ENCODE results near the gene SLC27A5.
"Not testable (repeated sequence)": the region's sequence is repeated elsewhere in the genome, so short reads cannot be mapped to it uniquely, and the experiment has no call there.

Gene SLC27A5

DNA sequence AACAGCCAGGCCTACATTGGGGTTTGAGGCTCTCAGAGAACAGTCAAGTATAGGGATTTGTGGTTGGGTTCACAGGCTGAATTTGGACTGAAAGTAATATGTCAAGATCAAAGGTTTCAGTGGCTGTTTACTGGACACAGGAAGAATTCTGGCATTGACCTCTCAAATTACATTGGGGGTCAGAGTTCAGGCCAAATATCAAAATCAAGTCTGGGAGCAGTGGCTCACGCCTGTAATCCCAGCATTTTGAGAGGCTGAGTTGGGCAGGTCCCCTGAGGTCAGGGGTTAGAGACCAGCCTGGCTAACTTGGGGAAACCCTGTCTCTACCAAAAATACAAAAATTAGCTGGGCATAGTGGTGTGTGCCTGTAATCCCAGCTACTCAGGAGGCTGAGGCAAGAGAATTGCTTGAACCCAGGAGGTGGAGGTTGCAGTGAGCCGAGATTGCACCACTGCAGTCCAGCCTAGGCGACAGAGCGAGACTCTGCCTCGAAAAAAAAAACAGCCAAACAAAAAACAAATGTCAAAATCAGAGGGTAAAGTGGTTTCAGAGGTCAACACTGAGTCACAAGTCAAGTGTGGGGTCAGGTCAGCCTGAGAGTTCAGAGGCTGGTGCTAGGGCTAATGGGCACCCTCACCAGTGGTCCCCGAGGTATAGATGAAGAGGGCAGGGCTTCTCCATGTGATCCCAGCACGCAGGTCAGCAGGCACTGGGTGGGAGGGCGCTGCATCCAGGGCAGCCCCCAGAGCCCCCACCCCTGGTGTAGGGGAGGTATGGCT lies 1.5 kb downstream of the SLC27A5 start:
- DNase-seq = no peak
- intact Hi-C loops (cut with DNase I) = no loop called here

DNA sequence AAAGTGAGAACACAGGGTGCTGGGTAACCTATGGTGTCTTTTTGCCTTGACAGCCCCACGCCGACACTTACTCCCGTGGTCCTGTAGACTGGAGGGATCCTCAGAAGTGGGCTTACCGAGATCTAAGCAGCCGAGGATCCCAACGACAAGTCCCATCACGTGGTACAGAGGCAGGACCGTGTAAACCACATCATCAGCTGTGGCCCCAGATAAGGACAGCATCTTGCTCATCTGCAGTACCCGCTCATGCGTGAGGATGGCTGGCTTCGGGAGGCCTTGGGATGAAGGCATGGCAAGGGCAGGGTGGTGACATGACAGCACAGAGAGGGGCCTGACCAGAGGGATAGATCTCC lies 2.1 kb downstream of the SLC27A5 start:
- intact Hi-C loops (cut with DNase I) = no loop called here
- DNase-seq = no peak

- intact Hi-C loops (cut with DNase I); DNase-seq: not testable (repeated sequence)
These were observed 4.1 kb downstream of the SLC27A5 start for GRCh38 chr19:58507602-58508223.

DNA sequence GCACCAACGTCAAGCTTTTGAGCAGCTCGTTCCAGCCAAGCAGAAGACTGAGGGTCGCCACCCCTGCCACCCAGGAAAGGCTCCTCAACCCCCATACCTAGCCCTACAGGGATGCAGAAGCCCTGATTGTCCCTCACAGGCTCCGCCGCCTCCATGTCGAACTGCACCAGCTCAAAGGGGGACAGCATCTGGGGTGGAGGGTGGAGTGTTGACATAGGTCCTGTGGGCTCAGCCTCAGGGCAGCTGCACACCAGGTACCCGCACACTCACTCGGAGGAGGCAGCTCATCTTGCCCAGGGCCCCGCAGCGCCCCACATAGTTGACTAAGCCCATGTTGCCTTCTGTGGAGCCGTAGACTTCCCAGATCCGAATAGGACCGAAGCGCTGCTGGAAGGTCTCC lies 11.6 kb downstream of the SLC27A5 start:
- no peak for DNase-seq
- intact Hi-C loops (cut with DNase I) = no loop called here

GRCh38 chr19:58499021-58499927 lies 12.5 kb downstream of the SLC27A5 start:
- intact Hi-C loops (cut with DNase I) = no loop called here
- peak; percentile 97 to 100 (median 100) for DNase-seq

GRCh38 chr19:58498316-58499020 lies 13.3 kb downstream of the SLC27A5 start:
- DNase-seq = peak in 1 of 42 donors; percentile 32
- intact Hi-C loops (cut with DNase I) = no loop called here

GRCh38 chr19:58497634-58498170 lies 14.1 kb downstream of the SLC27A5 start:
- DNase-seq = no peak
- intact Hi-C loops (cut with DNase I) = no loop called here

DNA sequence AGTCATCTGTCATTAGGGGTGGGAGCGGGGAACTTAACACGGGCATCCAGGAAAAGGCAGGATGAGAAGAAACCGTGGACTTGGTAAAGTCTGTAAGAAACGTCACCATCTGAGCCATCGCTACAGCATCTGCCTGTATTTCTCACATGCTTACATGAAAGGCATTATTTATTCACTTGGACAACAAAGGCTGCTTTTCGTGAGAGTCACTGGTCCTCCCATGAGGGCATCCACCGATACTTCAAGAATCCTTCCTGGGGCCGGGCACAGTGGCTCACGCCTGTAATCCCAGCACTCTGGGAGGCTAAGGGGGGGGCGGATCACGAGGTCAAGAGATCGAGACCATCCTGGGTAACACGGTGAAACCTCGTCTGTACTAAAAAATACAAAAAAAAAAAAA lies 19.5 kb downstream of the SLC27A5 start:
- peak in 9 of 42 donors; percentile 13 to 69 (median 49) for DNase-seq
- intact Hi-C loops (cut with DNase I) = no loop called here

DNA sequence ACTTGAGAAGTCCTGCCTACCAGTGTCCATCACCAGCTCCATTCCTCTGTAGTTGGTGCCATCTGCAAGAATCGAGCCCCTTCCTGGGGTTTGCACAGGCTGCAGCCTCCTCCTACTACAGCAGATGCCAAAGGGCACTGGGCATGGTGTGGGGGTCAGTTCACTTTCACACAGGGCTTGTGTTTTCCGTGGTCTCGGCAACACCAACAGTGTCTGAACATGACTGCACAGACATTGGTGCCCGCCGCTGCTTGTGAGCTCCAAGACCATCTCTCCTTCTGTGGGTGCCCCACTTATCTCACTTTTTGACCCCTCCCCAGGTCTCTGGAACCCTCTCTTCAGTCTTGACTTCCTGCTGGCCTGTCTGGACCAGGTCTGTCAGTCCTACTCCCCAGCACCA lies 20.4 kb downstream of the SLC27A5 start:
- intact Hi-C loops (cut with DNase I) = no loop called here

GRCh38 chr19:58484349-58484748 lies 27.4 kb downstream of the SLC27A5 start:
- intact Hi-C loops (cut with DNase I); DNase-seq: not testable (repeated sequence)

More for the DNA sequence above, 20.4 kb downstream of the SLC27A5 start:
- no peak for DNase-seq

DNA sequence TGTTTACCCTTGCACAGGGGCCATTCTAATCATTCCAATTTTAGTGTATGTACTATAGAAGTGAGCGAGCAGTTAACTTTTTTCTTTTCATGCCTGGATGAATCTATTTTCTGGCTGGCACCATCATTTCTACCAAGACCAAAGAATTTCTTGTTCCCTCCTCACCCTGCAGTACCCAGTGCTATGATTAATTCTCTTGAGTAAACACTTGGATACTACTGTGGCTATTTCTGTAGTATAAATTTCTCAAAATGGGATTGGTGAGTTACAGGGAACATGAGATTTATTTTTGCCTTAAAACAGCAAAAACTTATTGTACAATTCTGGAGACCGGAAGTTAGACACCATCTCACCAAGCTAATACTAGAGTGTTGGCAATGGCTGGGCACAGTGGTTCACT lies 28.0 kb downstream of the SLC27A5 start:
- intact Hi-C loops (cut with DNase I) = no loop called here
- DNase-seq = no peak

- intact Hi-C loops (cut with DNase I) = no loop called here
These were observed 29.4 kb downstream of the SLC27A5 start for GRCh38 chr19:58482372-58482771.

GRCh38 chr19:58480831-58481230 lies 31.0 kb downstream of the SLC27A5 start:
- intact Hi-C loops (cut with DNase I) = no loop called here
- DNase-seq = no peak

More at GRCh38 chr19:58482372-58482771, 29.4 kb downstream of the SLC27A5 start:
- no peak for DNase-seq

DNA sequence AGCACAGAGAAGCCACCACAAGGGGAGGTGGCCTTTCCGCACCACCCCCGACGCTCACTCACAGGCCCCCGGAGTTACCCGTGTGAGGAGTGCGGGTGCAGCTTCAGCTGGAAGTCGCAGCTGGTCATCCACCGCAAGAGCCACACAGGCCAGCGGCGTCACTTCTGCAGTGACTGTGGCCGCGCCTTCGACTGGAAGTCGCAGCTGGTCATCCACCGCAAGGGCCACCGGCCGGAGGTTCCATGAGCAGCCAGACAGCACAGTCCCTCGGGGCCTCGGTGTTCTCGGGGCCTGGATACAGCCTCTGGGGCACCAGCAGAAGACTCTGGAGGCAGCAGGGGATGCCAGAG lies 31.3 kb downstream of the SLC27A5 start:
- no peak for DNase-seq
- intact Hi-C loops (cut with DNase I) = no loop called here

- DNase-seq = no peak
- intact Hi-C loops (cut with DNase I) = no loop called here
These were observed 31.9 kb downstream of the SLC27A5 start for GRCh38 chr19:58479736-58480480.

GRCh38 chr19:58479303-58479702 lies 32.5 kb downstream of the SLC27A5 start:
- intact Hi-C loops (cut with DNase I) = no loop called here

DNA sequence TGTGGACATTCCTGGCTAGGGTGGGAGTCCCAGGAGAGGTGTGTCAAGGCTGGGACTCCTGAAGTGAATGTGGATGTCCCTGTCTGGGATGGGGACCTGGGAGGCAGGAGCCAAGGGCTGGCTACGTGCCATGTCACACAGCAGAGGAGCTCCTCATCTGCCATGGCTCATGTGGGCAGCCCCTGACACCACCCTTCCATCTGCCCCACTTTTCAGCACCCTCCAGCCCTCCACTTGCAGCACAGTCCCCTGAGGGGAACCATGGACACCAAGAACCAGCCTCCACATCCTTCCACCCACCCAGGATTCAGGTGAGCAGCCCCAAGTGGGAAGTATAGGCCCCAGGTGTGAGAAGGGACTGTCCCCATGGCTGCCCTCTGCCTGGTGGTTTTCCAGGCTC lies 33.9 kb downstream of the SLC27A5 start:
- no peak for DNase-seq
- intact Hi-C loops (cut with DNase I) = no loop called here

More at GRCh38 chr19:58479303-58479702, 32.5 kb downstream of the SLC27A5 start:
- DNase-seq = no peak

- intact Hi-C loops (cut with DNase I) = no loop called here
- no peak for DNase-seq
These were observed 34.7 kb downstream of the SLC27A5 start for GRCh38 chr19:58477130-58477529.

All from head of caudate nucleus (tissue), 42 donors.